Body of pancreas (tissue), 4 donors: ENCODE results near the gene NLRP13. TPM values are rescaled to one million over a fixed set of nuclear protein-coding genes. Genes with fewer than 3 reads are reported as not detected.

Experiments
- ATAC-seq: fragments of 150-250 bp; one replicate; pipeline ENCODE4 v1.9.1; 2016
- DNase-seq, 4 donors: peaks; one replicate each; pipeline ENCODE4 v3.0.0-alpha.2; 2019
- H3K27ac ChIP-seq, 4 donors: fragments of 200-600 bp; sonication (generic); 1 replicate in 3 of 4; 2 replicates in 1 of 4; pipeline versions ENCODE4 v1.5.1 to v1.6.1; 2016 to 2019; ENCODE audit warnings: mild to moderate bottlenecking in 1 of 4, mixed read lengths in 1 of 4, moderate library complexity in 1 of 4
- H3K27me3 ChIP-seq, 2 donors: fragments of 200-600 bp; sonication (generic); one replicate each; pipeline ENCODE4 v1.6.0; 2016; ENCODE audit warnings: mild to moderate bottlenecking in 1 of 2
- H3K36me3 ChIP-seq, 2 donors: fragments of 200-600 bp; sonication (generic); replicated peaks in 1 of 2; 2 replicates each; pipeline ENCODE4 v1.5.1; 2016; ENCODE audit warnings: low read depth in 2 of 2; ENCODE audit not compliant: insufficient read depth in 1 of 2
- H3K4me1 ChIP-seq: fragments of 200-600 bp; sonication (generic); one replicate; pipeline ENCODE4 v1.6.0; 2016
- H3K4me3 ChIP-seq, 2 donors: fragments of 200-600 bp; sonication (generic); 1 replicate in 1 of 2; 2 replicates in 1 of 2; pipeline ENCODE4 v1.5.1; 2016 to 2019
- H3K9me3 ChIP-seq, 3 donors: fragments of 200-600 bp; sonication (generic); 1 replicate in 2 of 3; 2 replicates in 1 of 3; pipeline ENCODE4 v1.5.1; 2016
- POLR2A ChIP-seq, 3 donors: fragments of 450-650 bp; IDR thresholded peaks; one replicate each; pipeline ENCODE4 v1.6.1; 2016; ENCODE audit warnings: antibody characterized with exemption in 3 of 3, mild to moderate bottlenecking in 2 of 3
- WGBS, 2 donors: methylation state at CpG; one replicate each; pipeline ENCODE4 v1.1.5; 2017; 5-methylcytosine and 5-hydroxymethylcytosine counted together
- intact Hi-C: fragments of 100-400 bp; cut with DNase I; formaldehyde crosslinking; loops from one replicate; pipeline ENCODE4 v1.15.1; 2023
- total RNA-seq, 2 donors: library from RNA; depleted of rRNA; stranded (reverse); fragments of >200 nt; gene quantifications; one replicate each; pipeline ENCODE4 v1.1.0, GENCODE V29; 2016
- TF ChIP-seq, protein P1 (sequence below), 7 experiments: fragments of 450-650 bp in 4 of 7; fragments of 200-600 bp in 3 of 7; sonication (generic) in 3 of 7; IDR thresholded peaks; one replicate each; pipeline ENCODE4 v1.5.1; 2016 to 2019; ENCODE audit warnings: antibody characterized with exemption in 7 of 7

The NLRP13 gene
- total RNA-seq, 2 donors from 2014 or later, result not detected

DNA sequence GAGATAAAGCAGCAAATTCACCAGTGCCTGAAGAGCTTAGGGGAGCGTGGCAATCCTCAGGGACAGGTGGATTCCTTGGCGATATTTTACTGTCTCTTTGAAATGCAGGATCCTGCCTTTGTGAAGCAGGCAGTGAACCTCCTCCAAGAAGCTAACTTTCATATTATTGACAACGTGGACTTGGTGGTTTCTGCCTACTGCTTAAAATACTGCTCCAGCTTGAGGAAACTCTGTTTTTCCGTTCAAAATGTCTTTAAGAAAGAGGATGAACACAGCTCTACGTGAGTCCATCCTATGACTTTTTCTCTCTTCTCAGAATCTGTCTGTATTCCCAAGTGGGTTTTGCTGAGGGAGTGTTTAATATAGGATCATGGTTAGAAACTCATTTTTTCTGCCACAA, 73.2 kb downstream of the NLRP13 start:
- Histone ChIP-seq H3K27me3 (no peaks in the 10 kb centered on the region), H3K4me1 (no peaks in the 10 kb centered on the region), H3K9me3 (no peaks in the 10 kb centered on the region), H3K4me3 (no peak overlapping the region), H3K36me3 (no peaks in the 10 kb centered on the region), H3K27ac (no peak overlapping the region)
- DNase-seq (no peak), ATAC-seq (no peak)
- 36 to 55% methylated on average over 5 of the region's 5 CpGs for WGBS, 2 donors
- intact Hi-C loops, result no loop called here
- TF ChIP-seq, protein P1, sequence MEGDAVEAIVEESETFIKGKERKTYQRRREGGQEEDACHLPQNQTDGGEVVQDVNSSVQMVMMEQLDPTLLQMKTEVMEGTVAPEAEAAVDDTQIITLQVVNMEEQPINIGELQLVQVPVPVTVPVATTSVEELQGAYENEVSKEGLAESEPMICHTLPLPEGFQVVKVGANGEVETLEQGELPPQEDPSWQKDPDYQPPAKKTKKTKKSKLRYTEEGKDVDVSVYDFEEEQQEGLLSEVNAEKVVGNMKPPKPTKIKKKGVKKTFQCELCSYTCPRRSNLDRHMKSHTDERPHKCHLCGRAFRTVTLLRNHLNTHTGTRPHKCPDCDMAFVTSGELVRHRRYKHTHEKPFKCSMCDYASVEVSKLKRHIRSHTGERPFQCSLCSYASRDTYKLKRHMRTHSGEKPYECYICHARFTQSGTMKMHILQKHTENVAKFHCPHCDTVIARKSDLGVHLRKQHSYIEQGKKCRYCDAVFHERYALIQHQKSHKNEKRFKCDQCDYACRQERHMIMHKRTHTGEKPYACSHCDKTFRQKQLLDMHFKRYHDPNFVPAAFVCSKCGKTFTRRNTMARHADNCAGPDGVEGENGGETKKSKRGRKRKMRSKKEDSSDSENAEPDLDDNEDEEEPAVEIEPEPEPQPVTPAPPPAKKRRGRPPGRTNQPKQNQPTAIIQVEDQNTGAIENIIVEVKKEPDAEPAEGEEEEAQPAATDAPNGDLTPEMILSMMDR (IDR thresholded peaks at IDR 0.05), result no peak
- no peak for TF ChIP-seq POLR2A (IDR thresholded peaks at IDR 0.05)

DNA sequence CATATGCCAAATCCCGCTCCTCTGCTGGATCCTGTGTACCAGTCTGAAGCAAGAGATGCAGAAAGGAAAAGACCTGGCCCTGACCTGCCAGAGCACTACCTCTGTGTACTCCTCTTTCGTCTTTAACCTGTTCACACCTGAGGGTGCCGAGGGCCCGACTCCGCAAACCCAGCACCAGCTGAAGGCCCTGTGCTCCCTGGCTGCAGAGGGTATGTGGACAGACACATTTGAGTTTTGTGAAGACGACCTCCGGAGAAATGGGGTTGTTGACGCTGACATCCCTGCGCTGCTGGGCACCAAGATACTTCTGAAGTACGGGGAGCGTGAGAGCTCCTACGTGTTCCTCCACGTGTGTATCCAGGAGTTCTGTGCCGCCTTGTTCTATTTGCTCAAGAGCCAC, 73.7 kb downstream of the NLRP13 start:
- Histone ChIP-seq H3K4me3 (no peak overlapping the region), H3K9me3 (no peaks in the 10 kb centered on the region), H3K4me1 (no peaks in the 10 kb centered on the region), H3K27ac (no peak overlapping the region), H3K27me3 (no peaks in the 10 kb centered on the region), H3K36me3 (no peaks in the 10 kb centered on the region)
- ATAC-seq, result no peak
- no peak for TF ChIP-seq POLR2A (IDR thresholded peaks at IDR 0.05)
- TF ChIP-seq, protein P1 (IDR thresholded peaks at IDR 0.05), result no peak
- intact Hi-C loops, result no loop called here
- DNase-seq, result no peak
- 70 to 73% methylated on average over 14 of the region's 14 CpGs for WGBS, 2 donors

DNA sequence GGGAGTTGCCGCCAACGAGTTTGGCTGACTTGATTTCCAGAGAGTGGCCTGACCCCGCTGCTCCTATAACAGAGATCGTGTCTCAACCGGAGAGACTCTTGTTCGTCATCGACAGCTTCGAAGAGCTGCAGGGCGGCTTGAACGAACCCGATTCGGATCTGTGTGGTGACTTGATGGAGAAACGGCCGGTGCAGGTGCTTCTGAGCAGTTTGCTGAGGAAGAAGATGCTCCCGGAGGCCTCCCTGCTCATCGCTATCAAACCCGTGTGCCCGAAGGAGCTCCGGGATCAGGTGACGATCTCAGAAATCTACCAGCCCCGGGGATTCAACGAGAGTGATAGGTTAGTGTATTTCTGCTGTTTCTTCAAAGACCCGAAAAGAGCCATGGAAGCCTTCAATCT, 74.2 kb downstream of the NLRP13 start:
- no peak for DNase-seq
- H3K36me3 ChIP-seq, result no peaks in the 10 kb centered on the region
- no peak overlapping the region for H3K4me3 ChIP-seq
- TF ChIP-seq, protein P1 (IDR thresholded peaks at IDR 0.05), result no peak
- TF ChIP-seq POLR2A (IDR thresholded peaks at IDR 0.05), result no peak
- ATAC-seq, result no peak
- H3K4me1 ChIP-seq, result no peaks in the 10 kb centered on the region
- H3K27ac ChIP-seq, result no peak overlapping the region
- intact Hi-C loops, result no loop called here
- 78 to 81% methylated on average over 22 to 23 of the region's 23 CpGs for WGBS, 2 donors
- no peaks in the 10 kb centered on the region for H3K9me3 ChIP-seq
- H3K27me3 ChIP-seq, result no peaks in the 10 kb centered on the region

GRCh38 chr19:55857149-55857548, 75.0 kb downstream of the NLRP13 start:
- intact Hi-C loops, result no loop called here

GRCh38 chr19:55855160-55855559, 77.0 kb downstream of the NLRP13 start:
- no peak for DNase-seq
- H3K9me3 ChIP-seq, result no peaks in the 10 kb centered on the region
- H3K4me1 ChIP-seq, result no peaks in the 10 kb centered on the region
- 39 to 42% methylated on average over 1 of the region's 1 CpG for WGBS, 2 donors
- no peaks in the 10 kb centered on the region for H3K36me3 ChIP-seq
- no peak for ATAC-seq
- no peak overlapping the region for H3K4me3 ChIP-seq
- no peak for TF ChIP-seq POLR2A (IDR thresholded peaks at IDR 0.05)
- TF ChIP-seq, protein P1 (IDR thresholded peaks at IDR 0.05), result no peak
- no peaks in the 10 kb centered on the region for H3K27me3 ChIP-seq
- H3K27ac ChIP-seq, result no peak overlapping the region
- intact Hi-C loops, result no loop called here

More at GRCh38 chr19:55857149-55857548, 75.0 kb downstream of the NLRP13 start:
- Histone ChIP-seq H3K27ac (no peak overlapping the region), H3K36me3 (no peaks in the 10 kb centered on the region), H3K27me3 (no peaks in the 10 kb centered on the region), H3K4me3 (no peak overlapping the region), H3K4me1 (no peaks in the 10 kb centered on the region), H3K9me3 (no peaks in the 10 kb centered on the region)
- no peak for TF ChIP-seq POLR2A (IDR thresholded peaks at IDR 0.05)
- TF ChIP-seq, protein P1 (IDR thresholded peaks at IDR 0.05), result no peak
- no peak for ATAC-seq
- WGBS, 2 donors, result 38 to 43% methylated on average over 4 of the region's 4 CpGs
- no peak for DNase-seq
